Lung (tissue), 12 donors: ENCODE results near the gene FRMPD4. TPM values are rescaled to one million over a fixed set of nuclear protein-coding genes. Genes with fewer than 3 reads are reported as not detected.

Experiments
- ATAC-seq: fragments of 200-7000 bp; cut with Tn5 transposase; one replicate; pipeline ENCODE4 v1.9.1; 2020; ENCODE audit warnings: moderate number of reproducible peaks; ENCODE audit not compliant: insufficient read depth, low FRiP score
- DNase-seq, 3 donors: peaks; one replicate each; pipeline ENCODE4 v3.0.0-alpha.2; 2013 to 2017
- H3K27ac ChIP-seq, 2 donors: one replicate each; pipeline ENCODE4 v1.5.1; 2013; ENCODE audit warnings: mild to moderate bottlenecking in 2 of 2, moderate library complexity in 2 of 2, control low read depth in 1 of 2, inconsistent platforms in 1 of 2, low read depth in 1 of 2, low read length in 1 of 2
- H3K27me3 ChIP-seq, 3 donors: one replicate each; pipeline ENCODE4 v1.5.1; 2013; ENCODE audit warnings: low read length in 2 of 3; ENCODE audit not compliant: control insufficient read depth in 3 of 3, insufficient read depth in 3 of 3
- H3K36me3 ChIP-seq, 4 donors: one replicate each; pipeline ENCODE4 v1.5.1; 2013; ENCODE audit warnings: low read length in 4 of 4, mild to moderate bottlenecking in 1 of 4, moderate library complexity in 1 of 4; ENCODE audit not compliant: control insufficient read depth in 4 of 4, insufficient read depth in 4 of 4
- H3K4me1 ChIP-seq, 5 donors: one replicate each; pipeline ENCODE4 v1.5.1; 2013; ENCODE audit warnings: low read length in 5 of 5, mild to moderate bottlenecking in 2 of 5, moderate library complexity in 1 of 5; ENCODE audit not compliant: control insufficient read depth in 5 of 5, insufficient read depth in 5 of 5
- H3K4me3 ChIP-seq: one replicate; pipeline ENCODE4 v1.5.1; 2013; ENCODE audit warnings: mild to moderate bottlenecking, control low read depth, moderate library complexity
- H3K9ac ChIP-seq, 2 donors: one replicate each; pipeline ENCODE4 v1.5.1; 2013; ENCODE audit warnings: low read length in 2 of 2, control low read depth in 1 of 2; ENCODE audit not compliant: insufficient read depth in 1 of 2
- H3K9me3 ChIP-seq, 4 donors: one replicate each; pipeline ENCODE4 v1.5.1; 2013; ENCODE audit warnings: low read length in 3 of 4, mild to moderate bottlenecking in 1 of 4, moderate library complexity in 1 of 4; ENCODE audit not compliant: control insufficient read depth in 4 of 4, insufficient read depth in 3 of 4
- WGBS, 2 donors: extraction: QIAGEN DNeasy Blood & Tissue Kit; methylation state at CpG; one replicate each; pipeline ENCODE4 v1.1.7; 2013; 5-methylcytosine and 5-hydroxymethylcytosine counted together
- polyA plus RNA-seq, 2 donors: library from polyadenylated mRNA; stranded (reverse); fragments of 200-250 nt; gene quantifications; one replicate each; pipeline ENCODE4 v1.2.1, GENCODE V29; 2013
- total RNA-seq, 2 donors: library from RNA; depleted of rRNA in 1 of 2; stranded (reverse); fragments of >200 nt in 1 of 2; gene quantifications; one replicate each; pipeline ENCODE4 v1.2.1, GENCODE V29; 2014 to 2021
- TF ChIP-seq, protein P1 (sequence below): IDR thresholded peaks from 2 replicates; pipeline ENCODE4 v1.5.1; 2012; ENCODE audit warnings: mild to moderate bottlenecking; ENCODE audit errors: control extremely low read depth, extremely low read depth
- donor health status: control.
- donor health status: control.
- donor health status: Bipolar disorder and iron deficiency.
- donor health status: healthy.
- donor health status: DM: yes; HTN: yes; CAD: no.

The FRMPD4 gene
- total and polyA plus RNA-seq, 4 donors = 0.01 to 0.43 (median 0.03) TPM

DNA sequence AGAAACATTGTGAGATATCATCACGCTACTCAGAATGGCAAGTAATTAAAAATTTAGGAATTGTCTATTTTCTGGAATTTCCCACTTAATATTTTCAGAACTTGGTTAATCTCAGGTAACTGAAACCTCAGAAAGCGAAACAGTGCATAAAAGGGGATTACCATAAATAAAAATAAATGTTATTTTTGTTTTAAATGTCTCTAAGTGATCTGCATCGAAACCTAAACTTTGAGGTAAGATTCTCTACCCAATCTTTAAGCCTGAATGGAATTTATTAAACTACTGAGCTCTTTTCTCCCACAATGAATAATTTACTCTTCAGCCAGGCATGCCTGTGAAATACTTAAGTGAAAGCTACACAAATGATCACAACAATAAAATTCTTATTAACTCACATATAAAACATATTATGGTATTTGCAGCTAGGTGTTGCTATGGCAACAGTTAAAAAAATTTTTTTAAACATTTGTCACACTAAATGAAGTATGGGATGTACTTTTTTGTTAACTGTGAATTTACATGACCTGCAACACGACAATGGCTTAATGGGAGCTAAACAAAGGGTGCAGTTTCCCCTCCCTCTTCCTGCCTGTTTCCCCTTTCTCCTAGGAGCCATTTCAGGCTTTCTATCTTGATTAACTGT lies 432.7 kb downstream of the FRMPD4 start:
- ATAC-seq = no peak
- Histone ChIP-seq H3K9ac (no peak overlapping the region), H3K27me3 (peaks cover 0 to 11% (median 10%) of the 10 kb centered on the region in 3 donors), H3K9me3 (no peaks in the 10 kb centered on the region), H3K36me3 (no peaks in the 10 kb centered on the region), H3K4me1 (no peaks in the 10 kb centered on the region), H3K27ac (no peak overlapping the region), H3K4me3 (no peak overlapping the region)
- TF ChIP-seq, protein P1, sequence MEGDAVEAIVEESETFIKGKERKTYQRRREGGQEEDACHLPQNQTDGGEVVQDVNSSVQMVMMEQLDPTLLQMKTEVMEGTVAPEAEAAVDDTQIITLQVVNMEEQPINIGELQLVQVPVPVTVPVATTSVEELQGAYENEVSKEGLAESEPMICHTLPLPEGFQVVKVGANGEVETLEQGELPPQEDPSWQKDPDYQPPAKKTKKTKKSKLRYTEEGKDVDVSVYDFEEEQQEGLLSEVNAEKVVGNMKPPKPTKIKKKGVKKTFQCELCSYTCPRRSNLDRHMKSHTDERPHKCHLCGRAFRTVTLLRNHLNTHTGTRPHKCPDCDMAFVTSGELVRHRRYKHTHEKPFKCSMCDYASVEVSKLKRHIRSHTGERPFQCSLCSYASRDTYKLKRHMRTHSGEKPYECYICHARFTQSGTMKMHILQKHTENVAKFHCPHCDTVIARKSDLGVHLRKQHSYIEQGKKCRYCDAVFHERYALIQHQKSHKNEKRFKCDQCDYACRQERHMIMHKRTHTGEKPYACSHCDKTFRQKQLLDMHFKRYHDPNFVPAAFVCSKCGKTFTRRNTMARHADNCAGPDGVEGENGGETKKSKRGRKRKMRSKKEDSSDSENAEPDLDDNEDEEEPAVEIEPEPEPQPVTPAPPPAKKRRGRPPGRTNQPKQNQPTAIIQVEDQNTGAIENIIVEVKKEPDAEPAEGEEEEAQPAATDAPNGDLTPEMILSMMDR = no peak
- no peak for DNase-seq
- WGBS, 2 donors = 59 to 69% methylated on average over 4 of the region's 4 CpGs

DNA sequence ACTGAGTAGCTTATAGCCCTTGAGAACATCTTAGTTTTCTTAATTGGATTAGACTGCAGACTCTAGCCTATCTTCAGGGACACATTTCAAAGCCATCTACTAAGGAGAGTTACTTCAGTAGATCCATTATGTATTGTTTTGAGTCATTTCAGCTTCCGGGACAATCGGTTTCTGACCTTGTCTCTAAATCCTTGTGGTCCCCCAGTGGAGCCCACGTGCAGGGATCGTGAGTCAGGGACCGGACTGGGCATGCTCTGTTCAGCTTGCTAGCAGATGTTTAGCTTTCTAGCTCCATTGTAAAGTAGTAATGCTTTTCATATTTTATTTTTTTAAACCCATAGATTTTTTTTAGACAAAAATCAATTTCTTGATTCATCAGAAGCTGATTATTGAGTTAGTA lies 441.0 kb downstream of the FRMPD4 start:
- Histone ChIP-seq H3K9ac (no peak overlapping the region), H3K9me3 (peaks cover 0 to 2% (median 0%) of the 10 kb centered on the region in 4 donors), H3K4me3 (no peak overlapping the region), H3K36me3 (no peaks in the 10 kb centered on the region), H3K27me3 (peaks cover 9 to 12% (median 10%) of the 10 kb centered on the region in 3 donors), H3K4me1 (no peaks in the 10 kb centered on the region), H3K27ac (no peak overlapping the region)
- DNase-seq = no peak
- TF ChIP-seq, protein P1 = no peak
- ATAC-seq = no peak
- WGBS, 2 donors = 75 to 94% methylated on average over 5 of the region's 5 CpGs

DNA sequence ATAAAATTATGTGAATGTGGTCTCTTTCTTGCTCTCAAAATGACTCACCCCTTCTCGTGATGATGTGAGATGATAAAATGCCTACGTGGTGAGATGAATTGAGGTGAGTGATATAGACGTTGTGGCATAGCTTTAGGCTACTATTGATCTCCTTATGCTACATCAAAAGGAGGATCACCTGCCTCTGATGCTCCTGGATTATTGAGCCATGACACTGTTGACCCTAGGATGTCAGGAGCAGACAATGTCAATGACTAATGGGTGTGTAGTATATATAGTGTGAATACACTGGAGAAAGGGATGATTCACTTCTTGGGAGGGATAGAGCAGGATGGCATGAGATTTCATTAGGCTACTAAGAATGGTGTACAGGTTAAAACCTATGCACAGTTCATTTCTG lies 442.3 kb downstream of the FRMPD4 start:
- Histone ChIP-seq H3K9me3 (peaks cover 0 to 2% (median 0%) of the 10 kb centered on the region in 4 donors), H3K36me3 (no peaks in the 10 kb centered on the region), H3K27me3 (peaks cover 9 to 12% (median 10%) of the 10 kb centered on the region in 3 donors), H3K27ac (no peak overlapping the region), H3K4me3 (no peak overlapping the region), H3K9ac (no peak overlapping the region), H3K4me1 (no peaks in the 10 kb centered on the region)
- TF ChIP-seq, protein P1 = no peak
- WGBS, 2 donors = 51 to 71% methylated on average over 3 of the region's 3 CpGs
- ATAC-seq = no peak
- no peak for DNase-seq

DNA sequence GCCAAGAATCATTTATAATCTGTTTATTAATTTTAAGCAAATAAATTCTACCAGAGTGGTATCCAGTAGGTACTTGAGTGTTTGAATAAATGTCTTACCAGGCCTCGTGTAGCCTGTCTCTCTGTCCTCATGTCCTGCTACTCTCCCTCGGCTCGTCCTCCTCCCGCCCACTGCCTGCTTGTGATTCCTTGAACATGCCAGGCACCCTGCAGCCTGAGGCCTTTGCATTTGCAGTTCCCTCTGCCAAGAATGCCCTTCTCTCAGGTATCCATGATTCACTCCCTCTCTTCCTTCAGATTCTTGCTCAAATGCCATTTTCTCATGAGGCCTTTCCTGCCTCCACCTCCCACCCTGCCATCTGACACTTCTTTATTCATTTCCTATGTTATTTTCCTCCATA lies 443.3 kb downstream of the FRMPD4 start:
- H3K9ac ChIP-seq = no peak overlapping the region
- DNase-seq (no peak), ATAC-seq (no peak)
- no peak overlapping the region for H3K27ac ChIP-seq
- 70 to 71% methylated on average over 4 of the region's 4 CpGs for WGBS, 2 donors
- no peaks in the 10 kb centered on the region for H3K4me1 ChIP-seq
- H3K27me3 ChIP-seq = peaks cover 7 to 12% (median 9%) of the 10 kb centered on the region in 3 donors
- TF ChIP-seq, protein P1 = no peak
- no peak overlapping the region for H3K4me3 ChIP-seq
- no peaks in the 10 kb centered on the region for H3K36me3 ChIP-seq
- H3K9me3 ChIP-seq = peaks cover 0 to 2% (median 0%) of the 10 kb centered on the region in 4 donors
